ENCODE data around the gene PRKCH. TPM values are rescaled to one million over a fixed set of nuclear protein-coding genes. Genes with fewer than 3 reads are reported as not detected.

PRKCH gene
- total RNA-seq, 1 experiment from 2014 or later = 5.2 TPM

- no peaks in the 10 kb centered on the region; the same call in 1 of the 2 replicates for H3K4me1 ChIP-seq (ENCODE audit: insufficient read depth, low read length)
- no peak overlapping the region for H3K23ac ChIP-seq (ENCODE audit: insufficient read length, low read depth, low read length)
- H2BK20ac ChIP-seq (ENCODE audit: low read depth, low read length, poor library complexity, severe bottlenecking) = no peak overlapping the region
- no peaks in the 10 kb centered on the region; a peak in 1 of 5 replicates for H3K9me3 Mint-ChIP-seq
- H3K27ac Mint-ChIP-seq = no peak overlapping the region
- H2BK12ac ChIP-seq (ENCODE audit: insufficient read length, low read depth, low read length) = no peak overlapping the region
- H3K4me2 ChIP-seq (ENCODE audit: insufficient read depth, insufficient read length, low read length) = no peak overlapping the region
- H4K5ac ChIP-seq (ENCODE audit: insufficient read length, low read depth, low read length) = no peak overlapping the region
- H2BK15ac ChIP-seq (ENCODE audit: low read depth, low read length) = no peak overlapping the region
- H3K9me3 ChIP-seq (ENCODE audit: control insufficient read depth, low read depth, low read length) = no peaks in the 10 kb centered on the region
- TF ChIP-seq CTCF (conservative IDR thresholded peaks at IDR 0.05) = no peak
- no peak overlapping the region for H3K4me3 Mint-ChIP-seq
- peaks cover 52 to 56% of the 10 kb centered on the region in 2 experiments for H3K4me1 Mint-ChIP-seq
- no peaks in the 10 kb centered on the region for H3K27me3 ChIP-seq (ENCODE audit: insufficient read depth, low read length)
- no peak overlapping the region for H3K4ac ChIP-seq (ENCODE audit: low read depth, low read length)
- no peak overlapping the region for H3K27ac ChIP-seq (ENCODE audit: insufficient read length, low read depth, low read length)
- H2BK5ac ChIP-seq (ENCODE audit: insufficient read length, low read length) = no peak overlapping the region
- peaks cover 3% of the 10 kb centered on the region for H3K23me2 ChIP-seq (ENCODE audit: insufficient read length, low read depth, low read length, poor library complexity, severe bottlenecking)
- no peak overlapping the region for H2BK120ac ChIP-seq (ENCODE audit: low read depth, low read length, poor library complexity, severe bottlenecking)
- no peak overlapping the region for H3K56ac ChIP-seq (ENCODE audit: insufficient read length, low read depth, low read length)
- H3K79me1 ChIP-seq (ENCODE audit: insufficient read depth, low read depth, low read length, poor library complexity, severe bottlenecking) = no peaks in the 10 kb centered on the region
- no peaks in the 10 kb centered on the region for H3K36me3 Mint-ChIP-seq (ENCODE audit: insufficient read depth in 1 of 3, low read depth in 3 of 3)
- no peak overlapping the region for H3K9ac ChIP-seq (ENCODE audit: extremely low read depth, insufficient read length, low read length)
- H2AFZ ChIP-seq (ENCODE audit: low read length) = no peak overlapping the region
- H3K79me2 ChIP-seq (ENCODE audit: insufficient read depth, low read length) = no peaks in the 10 kb centered on the region
- no peaks in the 10 kb centered on the region for H4K20me1 ChIP-seq (ENCODE audit: control insufficient read depth, insufficient read depth, insufficient read length)
- H3K14ac ChIP-seq (ENCODE audit: insufficient read depth, low read length) = no peak overlapping the region
- no peak overlapping the region for H4K8ac ChIP-seq (replicated peaks; ENCODE audit: insufficient read length, low read depth, low read length)
- H4K91ac ChIP-seq (ENCODE audit: insufficient read length, low read depth, low read length) = no peak overlapping the region
- no peak overlapping the region for H2AK5ac ChIP-seq (ENCODE audit: insufficient read length, low read length)
- DNase-seq = no peak
- H3K18ac ChIP-seq (ENCODE audit: insufficient read length, low read depth, low read length) = no peak overlapping the region
- peaks cover 19% of the 10 kb centered on the region for H3K27me3 Mint-ChIP-seq (ENCODE audit: low read depth)
- no peak overlapping the region for H3T11ph ChIP-seq (ENCODE audit: low read length)
Observed at GRCh38 chr14:61565181-61565580, 243.8 kb downstream of the PRKCH start.
